ES-I3 (cell line): ENCODE data around the gene ITCH.
"Not testable (repeated sequence)": the region's sequence is repeated elsewhere in the genome, so short reads cannot be mapped to it uniquely, and the experiment has no call there.

ENCODE experiments used
- H3K36me3 ChIP-seq: 2 replicates; pipeline ENCODE4 v1.6.1; 2013; ENCODE audit warnings: mild to moderate bottlenecking, low read length, control low read depth, moderate library complexity; ENCODE audit not compliant: insufficient read depth
- H3K4me1 ChIP-seq: 2 replicates; pipeline ENCODE4 v1.6.1; 2013; ENCODE audit warnings: mild to moderate bottlenecking, control low read depth, low read length; ENCODE audit not compliant: insufficient read depth
- H3K9ac ChIP-seq: 2 replicates; pipeline ENCODE4 v1.6.1; 2013; ENCODE audit warnings: low read depth, mild to moderate bottlenecking, low read length, moderate library complexity
- H3K9me3 ChIP-seq: 2 replicates; pipeline ENCODE4 v1.6.1; 2013; ENCODE audit warnings: mild to moderate bottlenecking, low read length, moderate library complexity; ENCODE audit not compliant: control insufficient read depth, insufficient read depth

The ITCH gene

GRCh38 chr20:34459209-34459897 lies 96.3 kb downstream of the ITCH start:
- Histone ChIP-seq H3K36me3 (peaks cover 5% of the 10 kb centered on the region), H3K4me1 (no peaks in the 10 kb centered on the region), H3K9me3 (no peaks in the 10 kb centered on the region), H3K9ac (no peak overlapping the region)

- H3K9ac ChIP-seq, result no peak overlapping the region
- H3K36me3 ChIP-seq, result peaks cover 5% of the 10 kb centered on the region
- H3K4me1 ChIP-seq, result no peaks in the 10 kb centered on the region
- H3K9me3 ChIP-seq, result no peaks in the 10 kb centered on the region
These were observed 98.7 kb downstream of the ITCH start for GRCh38 chr20:34461779-34462087.

- H3K36me3 ChIP-seq, result no peaks in the 10 kb centered on the region
- no peaks in the 10 kb centered on the region for H3K9me3 ChIP-seq
- no peaks in the 10 kb centered on the region for H3K4me1 ChIP-seq
- no peak overlapping the region for H3K9ac ChIP-seq
These were observed 105.9 kb downstream of the ITCH start for GRCh38 chr20:34468951-34469350.

GRCh38 chr20:34472246-34472925 lies 109.3 kb downstream of the ITCH start:
- Histone ChIP-seq H3K9ac (no peak overlapping the region), H3K4me1 (no peaks in the 10 kb centered on the region), H3K36me3 (no peaks in the 10 kb centered on the region), H3K9me3 (no peaks in the 10 kb centered on the region)

GRCh38 chr20:34473262-34473883 lies 110.3 kb downstream of the ITCH start:
- no peak overlapping the region for H3K9ac ChIP-seq
- no peaks in the 10 kb centered on the region for H3K9me3 ChIP-seq
- no peaks in the 10 kb centered on the region for H3K4me1 ChIP-seq
- peaks cover 6% of the 10 kb centered on the region; the same call in 1 of the 2 replicates for H3K36me3 ChIP-seq

GRCh38 chr20:34475979-34476736 lies 113.1 kb downstream of the ITCH start:
- Histone ChIP-seq H3K4me1 (no peaks in the 10 kb centered on the region), H3K9ac (no peak overlapping the region), H3K9me3 (no peaks in the 10 kb centered on the region), H3K36me3 (peaks cover 13% of the 10 kb centered on the region; the same call in 1 of the 2 replicates)

GRCh38 chr20:34479627-34480026 lies 116.6 kb downstream of the ITCH start:
- Histone ChIP-seq H3K36me3 (peaks cover 18% of the 10 kb centered on the region; the same call in 1 of the 2 replicates), H3K9ac (no peak overlapping the region)

GRCh38 chr20:34482154-34482553 lies 119.1 kb downstream of the ITCH start:
- H3K9ac ChIP-seq, H3K9me3 ChIP-seq, H3K4me1 ChIP-seq: not testable (repeated sequence)
- peaks cover 21% of the 10 kb centered on the region for H3K36me3 ChIP-seq

More at GRCh38 chr20:34479627-34480026, 116.6 kb downstream of the ITCH start:
- H3K4me1 ChIP-seq, result no peaks in the 10 kb centered on the region
- peaks cover 3% of the 10 kb centered on the region for H3K9me3 ChIP-seq

- H3K9ac ChIP-seq, H3K4me1 ChIP-seq, H3K9me3 ChIP-seq: not testable (repeated sequence)
- peaks cover 16% of the 10 kb centered on the region for H3K36me3 ChIP-seq
These were observed 120.6 kb downstream of the ITCH start for GRCh38 chr20:34483585-34484220.

GRCh38 chr20:34485068-34485634 lies 122.1 kb downstream of the ITCH start:
- H3K4me1 ChIP-seq, result no peaks in the 10 kb centered on the region
- peaks cover 3% of the 10 kb centered on the region for H3K9me3 ChIP-seq
- H3K36me3 ChIP-seq, result peaks cover 17% of the 10 kb centered on the region
- no peak overlapping the region for H3K9ac ChIP-seq

- no peaks in the 10 kb centered on the region for H3K9me3 ChIP-seq
- H3K36me3 ChIP-seq, result peaks cover 26% of the 10 kb centered on the region
- no peak overlapping the region for H3K9ac ChIP-seq
- no peaks in the 10 kb centered on the region for H3K4me1 ChIP-seq
These were observed 128.3 kb downstream of the ITCH start for GRCh38 chr20:34491226-34491931.

GRCh38 chr20:34491932-34492509 lies 128.9 kb downstream of the ITCH start:
- H3K9me3 ChIP-seq, result no peaks in the 10 kb centered on the region
- H3K36me3 ChIP-seq, result peaks cover 31% of the 10 kb centered on the region
- no peak overlapping the region for H3K9ac ChIP-seq
- no peaks in the 10 kb centered on the region for H3K4me1 ChIP-seq

- H3K9me3 ChIP-seq, result no peaks in the 10 kb centered on the region
- H3K4me1 ChIP-seq, result no peaks in the 10 kb centered on the region
- H3K9ac ChIP-seq, result no peak overlapping the region
- H3K36me3 ChIP-seq, result peaks cover 31% of the 10 kb centered on the region
These were observed 130.6 kb downstream of the ITCH start for GRCh38 chr20:34493646-34494045.
